BE2C (cell line): ENCODE data around the gene PLEKHA1. TPM values are rescaled to one million over a fixed set of nuclear protein-coding genes. Genes with fewer than 3 reads are reported as not detected.

Experiments
- DNase-seq: peaks from one replicate; pipeline ENCODE4 v3.0.0-alpha.2; 2020
- H3K27me3 ChIP-seq: fragments of 250-450 bp; sonication (Bioruptor Pico); 2 replicates; pipeline ENCODE4 v1.5.1; 2020; ENCODE audit warnings: mild to moderate bottlenecking
- H3K36me3 ChIP-seq: fragments of 250-450 bp; sonication (Bioruptor Pico); 2 replicates; pipeline ENCODE4 v1.5.1; 2020; ENCODE audit warnings: mild to moderate bottlenecking
- H3K4me1 ChIP-seq: fragments of 250-450 bp; sonication (Bioruptor Pico); 2 replicates; pipeline ENCODE4 v1.5.1; 2020
- H3K4me3 ChIP-seq: 2 replicates; pipeline ENCODE4 v1.5.1; 2011; ENCODE audit warnings: low read depth, low read length
- H3K9me3 ChIP-seq: fragments of 250-450 bp; sonication (Bioruptor Pico); 2 replicates; pipeline ENCODE4 v1.5.1; 2020
- polyA plus RNA-seq: library from polyadenylated mRNA; unstranded; fragments of >200 nt; gene quantifications from one replicate; pipeline ENCODE4 v1.2.1, GENCODE V29; 2012; ENCODE audit warnings: low read depth, missing spikeins; ENCODE audit not compliant: insufficient read length, insufficient read depth
- TF ChIP-seq, protein P1 (sequence below): IDR thresholded peaks from 2 replicates; pipeline ENCODE4 v1.5.1; 2012; ENCODE audit warnings: mild to moderate bottlenecking, low read depth, low read length

Gene PLEKHA1
- polyA plus RNA-seq = 10.2 TPM

GRCh38 chr10:122374237-122374858 is at the start of gene PLEKHA1:
Gene PLEKHA1, plus strand, starts transcription at chr10:122374708. Its CDS starts 18,493 bp downstream, at chr10:122393201.
- no peaks in the 10 kb centered on the region for H3K9me3 ChIP-seq
- TF ChIP-seq, protein P1, sequence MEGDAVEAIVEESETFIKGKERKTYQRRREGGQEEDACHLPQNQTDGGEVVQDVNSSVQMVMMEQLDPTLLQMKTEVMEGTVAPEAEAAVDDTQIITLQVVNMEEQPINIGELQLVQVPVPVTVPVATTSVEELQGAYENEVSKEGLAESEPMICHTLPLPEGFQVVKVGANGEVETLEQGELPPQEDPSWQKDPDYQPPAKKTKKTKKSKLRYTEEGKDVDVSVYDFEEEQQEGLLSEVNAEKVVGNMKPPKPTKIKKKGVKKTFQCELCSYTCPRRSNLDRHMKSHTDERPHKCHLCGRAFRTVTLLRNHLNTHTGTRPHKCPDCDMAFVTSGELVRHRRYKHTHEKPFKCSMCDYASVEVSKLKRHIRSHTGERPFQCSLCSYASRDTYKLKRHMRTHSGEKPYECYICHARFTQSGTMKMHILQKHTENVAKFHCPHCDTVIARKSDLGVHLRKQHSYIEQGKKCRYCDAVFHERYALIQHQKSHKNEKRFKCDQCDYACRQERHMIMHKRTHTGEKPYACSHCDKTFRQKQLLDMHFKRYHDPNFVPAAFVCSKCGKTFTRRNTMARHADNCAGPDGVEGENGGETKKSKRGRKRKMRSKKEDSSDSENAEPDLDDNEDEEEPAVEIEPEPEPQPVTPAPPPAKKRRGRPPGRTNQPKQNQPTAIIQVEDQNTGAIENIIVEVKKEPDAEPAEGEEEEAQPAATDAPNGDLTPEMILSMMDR = no peak
- H3K4me1 ChIP-seq = no peaks in the 10 kb centered on the region; the same call in 1 of the 2 replicates
- DNase-seq = peak; percentile 95
- H3K36me3 ChIP-seq = no peaks in the 10 kb centered on the region; the same call in 1 of the 2 replicates
- H3K4me3 ChIP-seq = peak within 1 kb of the TSS; percentile 85
- no peaks in the 10 kb centered on the region for H3K27me3 ChIP-seq

GRCh38 chr10:122325235-122325634 is 49.3 kb upstream of the PLEKHA1 start:
- H3K36me3 ChIP-seq = no peaks in the 10 kb centered on the region
- no peak overlapping the region for H3K4me3 ChIP-seq
- H3K4me1 ChIP-seq = no peaks in the 10 kb centered on the region
- peaks cover 8% of the 10 kb centered on the region for H3K27me3 ChIP-seq
- DNase-seq = no peak
- TF ChIP-seq, protein P1 = no peak
- no peaks in the 10 kb centered on the region for H3K9me3 ChIP-seq

GRCh38 chr10:122326385-122326784 is 48.1 kb upstream of the PLEKHA1 start:
- DNase-seq = no peak
- H3K4me1 ChIP-seq = no peaks in the 10 kb centered on the region
- H3K4me3 ChIP-seq = no peak overlapping the region
- H3K27me3 ChIP-seq = peaks cover 18% of the 10 kb centered on the region
- TF ChIP-seq, protein P1 = no peak
- H3K9me3 ChIP-seq = no peaks in the 10 kb centered on the region
- H3K36me3 ChIP-seq = no peaks in the 10 kb centered on the region

DNA sequence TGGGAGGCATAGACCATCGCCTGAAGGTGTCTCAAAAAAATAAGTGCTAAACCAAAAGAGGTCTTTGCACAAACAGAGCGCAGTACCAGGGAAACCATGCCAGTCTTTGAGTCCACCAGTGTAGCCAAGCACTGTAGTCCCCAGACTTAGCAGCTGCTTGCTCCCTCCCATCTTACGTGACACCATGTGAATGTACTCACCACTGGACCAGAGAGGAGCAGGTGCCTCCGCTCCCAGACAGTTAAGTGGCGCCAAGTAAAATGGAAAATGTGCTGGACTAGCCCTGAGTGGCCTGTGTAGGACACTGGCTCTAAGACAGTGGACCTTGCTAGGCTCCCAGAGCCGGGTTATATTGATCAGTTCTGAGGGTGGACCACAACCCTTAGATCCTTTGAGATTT is 47.7 kb upstream of the PLEKHA1 start:
- no peaks in the 10 kb centered on the region for H3K4me1 ChIP-seq
- H3K9me3 ChIP-seq = no peaks in the 10 kb centered on the region
- H3K36me3 ChIP-seq = no peaks in the 10 kb centered on the region
- no peak for DNase-seq
- peaks cover 18% of the 10 kb centered on the region for H3K27me3 ChIP-seq
- H3K4me3 ChIP-seq = no peak overlapping the region
- TF ChIP-seq, protein P1 = no peak

GRCh38 chr10:122327237-122328206 is 47.0 kb upstream of the PLEKHA1 start:
- Histone ChIP-seq H3K4me3 (no peak overlapping the region), H3K4me1 (no peaks in the 10 kb centered on the region), H3K36me3 (no peaks in the 10 kb centered on the region), H3K27me3 (peaks cover 18% of the 10 kb centered on the region), H3K9me3 (no peaks in the 10 kb centered on the region)
- DNase-seq = no peak
- TF ChIP-seq, protein P1 = no peak
